NCI-H774 (cell line): ENCODE measurements around the gene MEIS2.

Source experiments
- DNase-seq: peaks from one replicate; lab custom pipeline; 2025; lab: John Stamatoyannopoulos, UW

Gene MEIS2

DNA sequence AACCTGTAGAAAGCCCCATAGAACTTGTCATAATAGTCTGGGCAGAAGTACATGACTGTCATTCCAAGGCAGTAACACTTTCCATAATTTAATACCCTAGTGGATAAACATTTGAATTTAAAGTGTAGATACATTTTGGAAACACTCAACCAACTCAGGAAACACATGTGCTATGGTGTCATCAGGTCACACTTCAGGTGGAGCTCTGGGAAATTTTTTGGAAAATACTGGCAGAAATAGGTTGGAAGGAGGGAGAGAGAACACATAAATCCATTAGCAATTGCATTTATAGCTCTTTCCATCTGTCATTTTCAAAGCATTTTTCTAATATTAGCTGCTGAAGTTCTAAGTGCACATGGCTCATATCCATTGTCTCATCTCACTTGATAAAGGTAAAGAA, 135.7 kb downstream of the MEIS2 start:
- DNase-seq: no peak

- no peak for DNase-seq
These were observed 138.4 kb downstream of the MEIS2 start for GRCh38 chr15:36961956-36962355.

DNA sequence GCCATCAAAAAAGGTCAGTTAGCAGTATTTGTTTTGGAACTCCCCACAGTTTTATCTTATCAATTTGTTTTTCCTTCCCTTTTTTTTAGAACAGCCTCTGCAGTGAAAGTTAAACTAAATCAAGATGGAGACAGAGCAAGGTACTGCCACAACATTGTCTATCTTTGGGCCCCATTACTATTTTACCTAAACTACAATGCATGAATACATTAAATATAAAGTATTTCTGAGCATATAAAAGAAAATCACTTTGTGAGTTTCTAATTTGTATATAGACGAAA, 139.5 kb downstream of the MEIS2 start:
- DNase-seq: no peak

- DNase-seq: no peak
These were observed 140.0 kb downstream of the MEIS2 start for GRCh38 chr15:36960179-36960946.

GRCh38 chr15:36959746-36960145, 140.6 kb downstream of the MEIS2 start:
- no peak for DNase-seq

DNA sequence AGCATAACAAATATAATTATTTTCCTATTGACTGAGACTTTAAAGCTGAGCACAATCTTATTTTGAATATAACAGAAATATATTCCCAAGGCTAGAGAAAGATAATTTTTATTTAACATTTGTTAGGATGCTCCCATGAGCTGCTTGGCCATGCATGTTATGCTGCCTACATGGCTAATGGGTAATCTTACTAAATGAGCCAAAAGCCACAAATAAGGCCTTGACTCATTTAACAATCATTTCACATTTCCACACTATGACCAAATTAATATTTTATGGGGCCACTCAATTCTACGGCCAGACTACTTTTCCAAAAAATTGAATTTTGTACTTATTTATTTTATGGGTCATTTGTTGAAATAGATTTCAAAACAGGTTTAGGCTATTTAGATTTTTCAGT, 141.7 kb downstream of the MEIS2 start:
- no peak for DNase-seq

GRCh38 chr15:36954486-36954885, 145.9 kb downstream of the MEIS2 start:
- no peak for DNase-seq

GRCh38 chr15:36953346-36953745, 147.0 kb downstream of the MEIS2 start:
- no peak for DNase-seq

GRCh38 chr15:36951731-36952247, 148.6 kb downstream of the MEIS2 start:
- DNase-seq: peak; percentile 64

DNA sequence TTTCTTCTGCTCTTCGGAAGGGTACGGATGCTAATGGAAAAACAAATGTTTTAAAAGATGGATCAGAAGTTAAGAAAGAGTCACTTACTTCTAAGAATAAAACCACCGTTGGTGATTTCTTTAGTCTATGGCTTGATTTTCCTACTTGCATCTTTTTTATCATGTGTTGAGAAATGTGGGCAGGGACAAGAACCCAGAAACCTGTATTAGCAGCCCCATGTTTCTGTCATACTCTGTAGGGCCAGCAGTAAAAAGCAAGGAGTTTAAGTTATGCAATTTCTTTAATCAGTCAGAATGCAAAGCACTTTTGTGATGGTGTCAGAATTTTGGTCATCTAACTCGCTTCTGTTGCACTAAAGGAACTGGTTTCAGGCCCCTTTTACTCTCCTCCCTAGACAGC, 150.0 kb downstream of the MEIS2 start:
- DNase-seq: no peak

- no peak for DNase-seq
These were observed 151.4 kb downstream of the MEIS2 start for GRCh38 chr15:36948982-36949381.

GRCh38 chr15:36947035-36947719, 153.2 kb downstream of the MEIS2 start:
- no peak for DNase-seq

GRCh38 chr15:36944442-36944841, 155.9 kb downstream of the MEIS2 start:
- no peak for DNase-seq

DNA sequence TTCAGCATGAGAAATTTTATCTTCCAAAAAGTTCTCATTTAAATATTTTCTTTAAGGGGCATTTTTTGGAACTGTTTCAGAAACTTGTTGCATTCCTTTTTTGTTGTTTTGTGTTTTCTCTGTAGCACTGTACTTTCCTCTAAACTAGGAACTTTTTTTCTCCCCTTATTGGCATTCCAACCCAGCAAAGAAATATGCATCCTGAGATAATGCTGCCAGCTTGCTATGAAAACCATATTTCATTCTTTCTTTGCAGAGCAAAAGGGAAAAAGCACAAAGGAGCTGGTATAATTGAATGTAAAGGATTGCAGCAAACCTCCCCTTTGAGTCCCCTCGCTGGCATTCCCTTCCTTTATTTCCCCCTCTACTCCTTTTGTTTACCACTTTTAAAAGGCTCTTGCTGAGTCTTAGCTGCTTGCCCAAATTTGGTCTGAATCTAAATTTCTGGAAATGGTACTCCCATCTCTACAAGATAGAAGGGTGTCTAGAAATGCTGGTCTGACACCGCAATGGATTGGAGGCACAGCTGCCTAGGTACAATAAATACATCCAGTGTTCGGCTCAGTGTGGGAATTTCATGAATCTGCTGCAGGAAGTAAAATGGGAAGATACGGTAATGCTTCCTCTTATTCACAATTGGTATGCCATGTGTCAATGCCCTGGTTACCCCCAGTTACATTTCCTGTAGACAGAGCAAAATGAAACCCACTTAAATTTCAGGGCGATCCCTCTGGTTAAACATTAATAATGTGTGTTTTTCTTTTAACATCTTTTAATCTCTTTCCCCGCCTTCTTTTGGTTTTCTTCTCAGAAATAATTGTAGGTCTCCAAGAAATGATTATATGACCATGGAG, 156.6 kb downstream of the MEIS2 start:
- no peak for DNase-seq

- DNase-seq: no peak
These were observed 158.0 kb downstream of the MEIS2 start for GRCh38 chr15:36942248-36942827.

- no peak for DNase-seq
These were observed 158.6 kb downstream of the MEIS2 start for GRCh38 chr15:36941798-36942197.

GRCh38 chr15:36940636-36941260, 159.6 kb downstream of the MEIS2 start:
- no peak for DNase-seq

DNA sequence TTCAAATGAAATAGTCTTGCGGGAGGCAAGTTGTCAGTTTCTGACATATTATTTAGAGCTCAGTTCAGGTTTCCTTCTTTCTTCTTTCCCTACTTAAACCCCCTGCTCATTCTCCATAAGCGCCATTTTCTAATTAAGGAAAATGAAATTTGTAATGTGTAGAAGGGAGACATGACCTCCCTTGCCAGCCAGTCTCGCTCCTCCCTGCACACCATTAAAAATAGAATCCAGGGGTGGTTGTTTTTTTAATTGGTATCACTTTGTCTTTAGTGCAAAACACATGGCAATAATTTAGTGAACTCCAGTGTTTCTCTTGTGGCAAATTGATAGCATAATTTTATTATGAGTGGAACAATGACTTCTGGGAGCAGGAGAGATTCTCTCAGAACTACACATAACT, 160.1 kb downstream of the MEIS2 start:
- no peak for DNase-seq

- no peak for DNase-seq
These were observed 161.6 kb downstream of the MEIS2 start for GRCh38 chr15:36938764-36939163.

GRCh38 chr15:36938131-36938530, 162.2 kb downstream of the MEIS2 start:
- no peak for DNase-seq

- DNase-seq: no peak
These were observed 163.7 kb downstream of the MEIS2 start for GRCh38 chr15:36936613-36937012.
